Effector memory CD8-positive, alpha-beta T cell (primary cell): Measurements from ENCODE around the gene CD93.

Experiments
- ATAC-seq: fragments of 150-1000 bp; cut with Tn5 transposase; replicated peaks from 2 replicates; pipeline ENCODE4 v1.10.0; 2021; ENCODE audit warnings: mild to moderate bottlenecking, moderate library complexity
- DNase-seq, 3 experiments: peaks; one replicate each; pipeline ENCODE4 v3.0.0; 2021
- H3K27ac Mint-ChIP-seq, 2 donors: one replicate each; pipeline ENCODE4 v1.8.0; 2022; ENCODE audit warnings: mild to moderate bottlenecking in 2 of 2, mixed read lengths in 2 of 2, moderate library complexity in 2 of 2
- H3K27me3 Mint-ChIP-seq, 2 donors: one replicate each; pipeline ENCODE4 v1.8.0; 2022; ENCODE audit warnings: mixed read lengths in 2 of 2
- H3K36me3 Mint-ChIP-seq: one replicate; pipeline ENCODE4 v1.8.0; 2022; ENCODE audit warnings: mild to moderate bottlenecking, moderate library complexity, mixed read lengths; ENCODE audit not compliant: insufficient read depth
- H3K4me1 Mint-ChIP-seq, 2 donors: one replicate each; pipeline ENCODE4 v1.8.0; 2022; ENCODE audit warnings: low read depth in 2 of 2, mixed read lengths in 2 of 2
- H3K4me3 Mint-ChIP-seq, 2 donors: one replicate each; pipeline ENCODE4 v1.8.0; 2022; ENCODE audit warnings: mild to moderate bottlenecking in 2 of 2, mixed read lengths in 2 of 2, moderate library complexity in 2 of 2
- H3K9me3 Mint-ChIP-seq, 2 donors: one replicate each; pipeline ENCODE4 v1.8.0; 2022; ENCODE audit warnings: mixed read lengths in 2 of 2

Gene CD93

DNA sequence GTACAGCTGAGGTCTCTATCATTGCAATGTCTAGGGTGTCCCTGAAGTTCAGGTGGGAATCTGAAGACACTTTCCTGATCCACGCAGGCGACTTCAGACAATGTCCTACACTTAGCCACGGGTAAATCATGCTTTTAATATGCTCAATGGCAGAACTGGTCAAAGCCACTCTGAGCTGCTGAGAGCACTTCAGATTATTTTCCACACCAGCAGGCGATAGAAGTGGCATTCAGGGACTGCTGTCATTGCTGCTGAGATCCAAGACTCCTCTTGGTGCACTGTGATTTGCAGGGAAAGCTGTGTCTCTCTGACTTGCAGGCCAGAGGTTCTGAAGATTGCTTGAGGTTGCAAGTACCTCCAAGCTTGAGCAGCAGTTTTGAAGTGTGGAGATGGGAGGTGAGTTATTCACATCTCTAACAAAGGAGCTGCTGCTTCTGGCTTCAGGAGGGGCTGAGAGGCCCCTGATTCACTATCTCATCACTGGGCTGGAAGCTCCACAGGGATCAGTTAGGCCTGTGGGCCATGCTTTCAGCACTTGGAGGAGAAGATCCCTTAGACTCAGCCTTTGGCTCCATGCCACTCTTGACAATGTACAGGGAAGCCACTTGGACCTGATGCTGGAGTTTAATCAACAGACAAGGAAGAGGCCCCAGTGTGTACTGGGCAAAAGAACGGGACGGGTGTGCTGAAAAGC lies 53.9 kb downstream of the CD93 start:
- no peak for ATAC-seq
- H3K9me3 Mint-ChIP-seq, result no peaks in the 10 kb centered on the region
- H3K36me3 Mint-ChIP-seq, result no peaks in the 10 kb centered on the region
- H3K4me1 Mint-ChIP-seq, result no peaks in the 10 kb centered on the region
- H3K27ac Mint-ChIP-seq, result no peak overlapping the region
- no peak for DNase-seq
- H3K27me3 Mint-ChIP-seq, result peaks cover 12 to 33% of the 10 kb centered on the region in 2 donors
- no peak overlapping the region for H3K4me3 Mint-ChIP-seq

DNA sequence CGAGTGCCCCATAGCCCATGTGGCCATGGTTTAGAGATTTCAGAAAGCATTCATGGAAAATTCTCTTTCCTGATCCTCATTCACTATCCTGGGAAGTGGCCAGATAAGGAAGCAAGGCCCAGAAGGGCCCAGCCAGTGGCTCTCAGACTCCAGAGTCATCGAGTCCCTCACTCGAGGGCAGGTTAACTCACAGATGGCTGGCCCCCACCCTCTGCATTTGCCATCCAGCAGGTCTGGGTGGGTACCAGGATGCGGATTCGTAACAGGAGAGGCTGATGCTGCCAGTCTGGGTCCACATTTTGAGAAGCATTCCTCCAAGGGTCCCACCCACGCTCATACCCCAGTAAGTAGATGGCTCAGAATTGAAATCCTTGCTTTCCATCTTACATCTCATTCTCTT lies 54.8 kb downstream of the CD93 start:
- Mint-ChIP-seq H3K27me3 (peaks cover 12 to 25% of the 10 kb centered on the region in 2 donors), H3K4me1 (no peaks in the 10 kb centered on the region), H3K27ac (no peak overlapping the region), H3K36me3 (peaks cover 1% of the 10 kb centered on the region), H3K4me3 (no peak overlapping the region), H3K9me3 (no peaks in the 10 kb centered on the region)
- DNase-seq (no peak), ATAC-seq (no peak)
